GM08714 (cell line): ENCODE results near the gene CYB561A3.

Experiments used
- H3K4me3 ChIP-seq: fragments of 200-500 bp; sonication (Bioruptor generic); 2 replicates; pipeline ENCODE4 v1.5.1; 2014; ENCODE audit warnings: mild to moderate bottlenecking, low read length, inconsistent platforms
- ZNF274 ChIP-seq: IDR thresholded peaks from 2 replicates; pipeline ENCODE4 v1.6.1; 2012; ENCODE audit warnings: mild to moderate bottlenecking, low read depth, low read length

Gene CYB561A3

GRCh38 chr11:61377461-61378160, 15.9 kb upstream of the CYB561A3 start:
- TF ChIP-seq ZNF274: no peak

GRCh38 chr11:61375761-61376108, 14.1 kb upstream of the CYB561A3 start:
- no peak for TF ChIP-seq ZNF274
- H3K4me3 ChIP-seq: no peak overlapping the region

More at GRCh38 chr11:61377461-61378160, 15.9 kb upstream of the CYB561A3 start:
- no peak overlapping the region for H3K4me3 ChIP-seq

GRCh38 chr11:61372659-61373420, 11.2 kb upstream of the CYB561A3 start:
- no peak for TF ChIP-seq ZNF274
- no peak overlapping the region for H3K4me3 ChIP-seq

- no peak for TF ChIP-seq ZNF274
- no peak overlapping the region for H3K4me3 ChIP-seq
Measured at GRCh38 chr11:61370349-61371005, 8.8 kb upstream of the CYB561A3 start.

- H3K4me3 ChIP-seq: no peak overlapping the region
- no peak for TF ChIP-seq ZNF274
Measured at GRCh38 chr11:61369372-61370348, 8.0 kb upstream of the CYB561A3 start.

GRCh38 chr11:61368646-61369045, 7.0 kb upstream of the CYB561A3 start:
- no peak overlapping the region for H3K4me3 ChIP-seq
- TF ChIP-seq ZNF274: no peak

- H3K4me3 ChIP-seq: no peak overlapping the region
- TF ChIP-seq ZNF274: no peak
Measured at GRCh38 chr11:61367406-61367805, 5.7 kb upstream of the CYB561A3 start.

- no peak for TF ChIP-seq ZNF274
- no peak overlapping the region for H3K4me3 ChIP-seq
Measured at GRCh38 chr11:61364012-61364675, 2.5 kb upstream of the CYB561A3 start.

- peak overlapping the region; percentile 93 for H3K4me3 ChIP-seq
- TF ChIP-seq ZNF274: no peak
Measured at GRCh38 chr11:61362542-61362875, 827 bp upstream of the CYB561A3 start.

- TF ChIP-seq ZNF274: no peak
- H3K4me3 ChIP-seq: peak overlapping the region; percentile 93
Measured at GRCh38 chr11:61361237-61361740, 393 bp downstream of the CYB561A3 start.

- TF ChIP-seq ZNF274: no peak
- no peak overlapping the region; the same call in 1 of the 2 replicates for H3K4me3 ChIP-seq
Measured at GRCh38 chr11:61359516-61359915, 2.2 kb downstream of the CYB561A3 start.

- no peak for TF ChIP-seq ZNF274
Measured at GRCh38 chr11:61358566-61358965, 3.1 kb downstream of the CYB561A3 start.

GRCh38 chr11:61357894-61358239, 3.8 kb downstream of the CYB561A3 start:
- H3K4me3 ChIP-seq: peak overlapping the region; percentile 12; the same call in 1 of the 2 replicates
- no peak for TF ChIP-seq ZNF274

More at GRCh38 chr11:61358566-61358965, 3.1 kb downstream of the CYB561A3 start:
- no peak overlapping the region for H3K4me3 ChIP-seq
